Measurements from ENCODE around the gene MARS1.
"Not testable (repeated sequence)": the region's sequence is repeated elsewhere in the genome, so short reads cannot be mapped to it uniquely, and the experiment has no call there.

Gene MARS1

GRCh38 chr12:57488402-57489156 is 711 bp downstream of the MARS1 start:
- H3K9ac ChIP-seq = peak overlapping the region; percentile 99
- H3K4me3 ChIP-seq = peak overlapping the region; percentile 99
- H3K9me3 ChIP-seq = peaks cover 5% of the 10 kb centered on the region; the same call in 1 of the 2 replicates
- H3K4me2 ChIP-seq = peak overlapping the region; percentile 93
- H3K27me3 ChIP-seq = no peaks in the 10 kb centered on the region
- H3K4me1 ChIP-seq = peaks cover 20% of the 10 kb centered on the region
- no peak for TF ChIP-seq Cebpa-rat (IDR thresholded peaks at IDR 0.05)
- peak overlapping the region; percentile 97 for H3K27ac ChIP-seq
- peaks cover 24% of the 10 kb centered on the region; the same call in 1 of the 2 replicates for H4K20me1 ChIP-seq
- peaks cover 43% of the 10 kb centered on the region for H3K36me3 ChIP-seq

- Histone ChIP-seq H3K27ac (peak overlapping the region; percentile 97), H3K4me2 (peak overlapping the region; percentile 93), H3K27me3 (no peaks in the 10 kb centered on the region), H3K36me3 (peaks cover 47% of the 10 kb centered on the region), H3K9ac (peak overlapping the region; percentile 99), H3K4me1 (peaks cover 20% of the 10 kb centered on the region), H4K20me1 (peaks cover 24% of the 10 kb centered on the region; the same call in 1 of the 2 replicates), H3K4me3 (peak overlapping the region; percentile 99), H3K9me3 (peaks cover 5% of the 10 kb centered on the region; the same call in 1 of the 2 replicates)
- no peak for TF ChIP-seq Cebpa-rat (IDR thresholded peaks at IDR 0.05)
Observed at GRCh38 chr12:57489157-57489641, 1.3 kb downstream of the MARS1 start.

GRCh38 chr12:57490126-57490525 is 2.3 kb downstream of the MARS1 start:
- H3K4me1 ChIP-seq = peaks cover 20% of the 10 kb centered on the region
- H3K4me3 ChIP-seq = no peak overlapping the region
- peaks cover 52% of the 10 kb centered on the region for H3K36me3 ChIP-seq
- H3K4me2 ChIP-seq = no peak overlapping the region
- H3K9ac ChIP-seq = no peak overlapping the region
- H3K9me3 ChIP-seq = peaks cover 5% of the 10 kb centered on the region; the same call in 1 of the 2 replicates
- no peaks in the 10 kb centered on the region for H3K27me3 ChIP-seq
- no peak for TF ChIP-seq Cebpa-rat (IDR thresholded peaks at IDR 0.05)
- no peak overlapping the region for H3K27ac ChIP-seq
- peaks cover 24% of the 10 kb centered on the region; the same call in 1 of the 2 replicates for H4K20me1 ChIP-seq

- H3K9ac ChIP-seq = no peak overlapping the region
- H3K9me3 ChIP-seq = peaks cover 5% of the 10 kb centered on the region; the same call in 1 of the 2 replicates
- peaks cover 24% of the 10 kb centered on the region; the same call in 1 of the 2 replicates for H4K20me1 ChIP-seq
- TF ChIP-seq Cebpa-rat (IDR thresholded peaks at IDR 0.05) = no peak
- H3K4me2 ChIP-seq = no peak overlapping the region
- H3K4me1 ChIP-seq = peaks cover 20% of the 10 kb centered on the region
- no peak overlapping the region for H3K4me3 ChIP-seq
- no peaks in the 10 kb centered on the region for H3K27me3 ChIP-seq
- peaks cover 67% of the 10 kb centered on the region for H3K36me3 ChIP-seq
- no peak overlapping the region for H3K27ac ChIP-seq
Observed at GRCh38 chr12:57491393-57492280, 3.8 kb downstream of the MARS1 start.

- H3K4me1 ChIP-seq, H3K27me3 ChIP-seq, H3K9me3 ChIP-seq, H3K27ac ChIP-seq, H3K9ac ChIP-seq, H3K4me2 ChIP-seq, H3K4me3 ChIP-seq: not testable (repeated sequence)
- Histone ChIP-seq H3K36me3 (peaks cover 87% of the 10 kb centered on the region), H4K20me1 (peaks cover 25% of the 10 kb centered on the region; the same call in 1 of the 2 replicates)
Observed at GRCh38 chr12:57495051-57495701, 7.3 kb downstream of the MARS1 start.

- H3K9me3 ChIP-seq = peaks cover 5% of the 10 kb centered on the region; the same call in 1 of the 2 replicates
- no peaks in the 10 kb centered on the region for H3K4me1 ChIP-seq
- no peak overlapping the region for H3K4me3 ChIP-seq
- no peak for TF ChIP-seq Cebpa-rat (IDR thresholded peaks at IDR 0.05)
- H3K9ac ChIP-seq = no peak overlapping the region
- no peak overlapping the region for H3K4me2 ChIP-seq
- peaks cover 87% of the 10 kb centered on the region for H3K36me3 ChIP-seq
- peaks cover 19% of the 10 kb centered on the region; the same call in 1 of the 2 replicates for H4K20me1 ChIP-seq
- H3K27ac ChIP-seq = no peak overlapping the region
- no peaks in the 10 kb centered on the region for H3K27me3 ChIP-seq
Observed at GRCh38 chr12:57496822-57497221, 9.0 kb downstream of the MARS1 start.

GRCh38 chr12:57497223-57498131 is 9.6 kb downstream of the MARS1 start:
- Histone ChIP-seq H3K4me3 (no peak overlapping the region), H3K9me3 (peaks cover 5% of the 10 kb centered on the region; the same call in 1 of the 2 replicates), H3K36me3 (peaks cover 87% of the 10 kb centered on the region), H3K27ac (no peak overlapping the region), H3K27me3 (no peaks in the 10 kb centered on the region), H3K4me1 (no peaks in the 10 kb centered on the region), H4K20me1 (peaks cover 19% of the 10 kb centered on the region; the same call in 1 of the 2 replicates), H3K9ac (no peak overlapping the region), H3K4me2 (no peak overlapping the region)
- TF ChIP-seq Cebpa-rat (IDR thresholded peaks at IDR 0.05) = no peak

GRCh38 chr12:57498132-57498502 is 10.2 kb downstream of the MARS1 start:
- Histone ChIP-seq H3K4me3 (no peak overlapping the region), H3K9me3 (no peaks in the 10 kb centered on the region), H3K27me3 (no peaks in the 10 kb centered on the region), H3K4me2 (no peak overlapping the region), H4K20me1 (peaks cover 19% of the 10 kb centered on the region; the same call in 1 of the 2 replicates), H3K36me3 (peaks cover 88% of the 10 kb centered on the region), H3K9ac (no peak overlapping the region), H3K27ac (no peak overlapping the region), H3K4me1 (no peaks in the 10 kb centered on the region)
- no peak for TF ChIP-seq Cebpa-rat (IDR thresholded peaks at IDR 0.05)

Data from BLaER1 (cell line).